Measurements from ENCODE around the gene TUT7. TPM values are rescaled to one million over a fixed set of nuclear protein-coding genes. Genes with fewer than 3 reads are reported as not detected.

The TUT7 gene
- total RNA-seq, 4 donors from 2014 or later, result 15.4 to 89.1 (median 38.6) TPM

DNA sequence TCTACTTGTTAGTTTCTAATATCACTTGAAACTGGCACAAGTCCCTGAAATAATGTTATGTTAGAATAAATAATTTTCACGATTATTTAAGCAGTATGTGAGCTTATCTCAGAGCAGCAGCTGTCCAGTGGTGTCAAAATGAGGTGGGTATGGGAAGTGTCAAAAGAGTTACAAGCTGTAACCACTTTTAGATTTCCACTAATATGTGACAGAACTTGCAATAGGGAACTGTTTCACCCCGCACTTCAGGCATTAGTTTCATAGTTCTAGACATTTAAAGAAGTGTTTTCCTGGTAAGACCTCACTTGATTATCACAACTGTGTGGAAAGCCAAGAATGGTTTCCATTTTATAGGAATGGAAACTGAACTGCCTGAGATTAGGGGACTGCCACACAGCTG lies 68.9 kb downstream of the TUT7 start:
- intact Hi-C loops (cut with DNase I; ENCODE audit: low total_unique reads) (no loop called here), in situ Hi-C loops (cut with MboI; ENCODE audit: low sequenced_read_pairs in 4 of 4) (loop anchor here in 1 of 4 donors (25.0 kb wide), 1 partner anchor 348 kb away; the partner anchor contains the start of gene NAA35)
- Histone ChIP-seq H3K27me3 (no peaks in the 10 kb centered on the region), H3K36me3 (peaks cover 0 to 19% of the 10 kb centered on the region in 2 donors), H3K9me3 (no peaks in the 10 kb centered on the region), H3K4me1 (peaks cover 17 to 19% of the 10 kb centered on the region in 2 donors), H3K4me3 (no peak overlapping the region), H3K27ac (no peak overlapping the region)
- DNase-seq (no peak), ATAC-seq (no peak)
- TF ChIP-seq, protein P1, sequence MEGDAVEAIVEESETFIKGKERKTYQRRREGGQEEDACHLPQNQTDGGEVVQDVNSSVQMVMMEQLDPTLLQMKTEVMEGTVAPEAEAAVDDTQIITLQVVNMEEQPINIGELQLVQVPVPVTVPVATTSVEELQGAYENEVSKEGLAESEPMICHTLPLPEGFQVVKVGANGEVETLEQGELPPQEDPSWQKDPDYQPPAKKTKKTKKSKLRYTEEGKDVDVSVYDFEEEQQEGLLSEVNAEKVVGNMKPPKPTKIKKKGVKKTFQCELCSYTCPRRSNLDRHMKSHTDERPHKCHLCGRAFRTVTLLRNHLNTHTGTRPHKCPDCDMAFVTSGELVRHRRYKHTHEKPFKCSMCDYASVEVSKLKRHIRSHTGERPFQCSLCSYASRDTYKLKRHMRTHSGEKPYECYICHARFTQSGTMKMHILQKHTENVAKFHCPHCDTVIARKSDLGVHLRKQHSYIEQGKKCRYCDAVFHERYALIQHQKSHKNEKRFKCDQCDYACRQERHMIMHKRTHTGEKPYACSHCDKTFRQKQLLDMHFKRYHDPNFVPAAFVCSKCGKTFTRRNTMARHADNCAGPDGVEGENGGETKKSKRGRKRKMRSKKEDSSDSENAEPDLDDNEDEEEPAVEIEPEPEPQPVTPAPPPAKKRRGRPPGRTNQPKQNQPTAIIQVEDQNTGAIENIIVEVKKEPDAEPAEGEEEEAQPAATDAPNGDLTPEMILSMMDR (IDR thresholded peaks at IDR 0.05 in 4 of 5, conservative IDR thresholded peaks at IDR 0.05 in 1 of 5), result no peak
- no peak for TF ChIP-seq POLR2A (IDR thresholded peaks at IDR 0.05)

DNA sequence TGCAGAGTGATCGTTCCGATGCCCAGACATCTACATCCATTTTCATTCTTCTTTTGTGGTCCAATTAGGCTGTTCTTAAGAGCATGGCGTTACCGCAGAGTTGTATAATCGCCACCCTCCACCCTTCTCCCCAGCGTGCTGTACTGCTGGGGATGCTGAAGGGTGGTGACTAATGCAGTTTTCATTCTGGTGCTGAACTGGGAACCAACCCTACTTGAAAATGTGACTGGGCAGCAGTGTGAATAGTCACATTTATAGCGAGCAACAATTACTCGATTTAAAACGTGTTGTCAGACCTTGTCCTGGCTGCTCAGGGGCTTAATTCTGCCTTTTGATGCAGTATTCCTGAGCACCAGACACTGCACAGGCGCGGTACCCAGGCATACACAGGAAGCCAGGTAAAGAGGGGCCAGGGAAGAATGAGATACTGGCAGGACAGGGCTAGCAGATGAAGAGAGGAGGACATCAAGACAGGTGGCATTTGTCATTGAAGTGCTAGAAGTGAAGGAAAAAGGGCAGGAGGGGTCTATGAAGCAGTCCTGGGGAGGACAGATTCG lies 71.2 kb downstream of the TUT7 start:
- in situ Hi-C loops (cut with MboI; ENCODE audit: low sequenced_read_pairs in 4 of 4) (loop anchor here in 1 of 4 donors (25.0 kb wide), 1 partner anchor 346 kb away; the partner anchor contains the start of gene NAA35), intact Hi-C loops (cut with DNase I; ENCODE audit: low total_unique reads) (loop anchor here (1.0 kb wide), 2 partner anchors 71 to 342 kb away; partner anchors contain the start of genes NAA35 and TUT7)
- peaks cover 0 to 12% of the 10 kb centered on the region in 2 donors for H3K36me3 ChIP-seq
- peaks cover 34 to 37% of the 10 kb centered on the region in 2 donors for H3K4me1 ChIP-seq
- peak overlapping the region; percentile 87 to 98 (median 94) for H3K4me3 ChIP-seq
- H3K27ac ChIP-seq, result peak overlapping the region; percentile 95 to 99 (median 97)
- peak; percentile 36 to 43 for ATAC-seq
- DNase-seq, result peak in 1 of 2 donors; percentile 20
- H3K9me3 ChIP-seq, result no peaks in the 10 kb centered on the region
- TF ChIP-seq POLR2A (IDR thresholded peaks at IDR 0.05), result no peak
- TF ChIP-seq, protein P1 (IDR thresholded peaks at IDR 0.05 in 4 of 5, conservative IDR thresholded peaks at IDR 0.05 in 1 of 5), result no peak
- H3K27me3 ChIP-seq, result no peaks in the 10 kb centered on the region

DNA sequence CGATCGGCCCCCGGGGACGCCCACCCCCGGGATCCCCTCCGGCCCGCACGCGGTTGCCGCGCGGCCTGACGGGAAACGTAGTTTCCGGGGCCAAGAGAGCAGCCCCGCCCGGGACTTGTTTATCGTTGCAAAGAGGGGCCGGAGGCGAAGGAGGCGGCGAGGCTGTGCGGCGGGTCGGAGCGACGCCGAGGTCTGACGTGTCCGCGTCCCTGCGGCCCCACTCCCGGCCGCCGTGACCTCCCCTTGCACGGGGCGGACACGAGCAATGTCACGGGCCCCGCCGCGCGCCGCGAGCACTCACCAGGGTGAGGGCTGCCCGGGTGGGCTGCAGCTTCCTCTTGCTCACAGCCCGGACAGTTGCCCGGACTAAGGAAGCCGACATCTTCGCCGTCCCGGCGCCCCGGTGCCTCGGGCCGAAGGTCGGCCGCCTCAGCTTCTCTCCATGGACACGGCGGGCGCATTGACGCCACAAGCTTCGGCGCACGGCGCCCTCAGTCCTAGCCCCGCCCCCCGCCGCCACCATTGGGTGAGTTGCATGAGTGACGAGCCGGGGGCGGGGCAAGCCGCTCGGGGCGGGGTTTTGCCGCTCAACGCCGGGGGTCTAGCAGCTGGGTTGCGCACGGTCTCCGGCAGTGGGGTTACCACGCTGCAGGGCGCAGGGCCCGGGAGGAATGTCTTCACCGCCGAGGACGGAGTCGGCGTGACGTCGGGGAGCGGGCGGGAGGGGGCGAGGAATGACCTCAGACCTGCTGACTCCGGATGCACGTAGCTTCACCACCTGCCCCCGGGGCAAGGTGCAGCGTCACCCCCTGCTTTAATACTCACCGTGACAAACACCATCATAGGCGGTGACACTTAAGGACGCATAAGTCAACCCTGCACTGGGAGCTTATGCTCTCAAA lies 71.9 kb downstream of the TUT7 start, which contains the start of gene ISCA1:
Gene ISCA1, minus strand, starts transcription at position 462 of the 902 bp plus-strand sequence. Its CDS starts 80 bp downstream, at position 382.
- Histone ChIP-seq H3K36me3 (peaks cover 0 to 5% of the 10 kb centered on the region in 2 donors), H3K9me3 (no peaks in the 10 kb centered on the region), H3K27ac (peak within 1 kb of the TSS; percentile 95 to 99 (median 97)), H3K27me3 (no peaks in the 10 kb centered on the region), H3K4me3 (peak within 1 kb of the TSS; percentile 87 to 98 (median 94)), H3K4me1 (peaks cover 38 to 44% of the 10 kb centered on the region in 2 donors)
- peak; percentile 93 to 96 for DNase-seq
- TF ChIP-seq, protein P1 (IDR thresholded peaks at IDR 0.05 in 4 of 5, conservative IDR thresholded peaks at IDR 0.05 in 1 of 5), result peak in 1 of 5 experiments; percentile 11
- peak; percentile 84 to 94 for TF ChIP-seq POLR2A (IDR thresholded peaks at IDR 0.05)
- peak; percentile 88 to 89 for ATAC-seq
- in situ Hi-C loops (cut with MboI; ENCODE audit: low sequenced_read_pairs in 4 of 4), result loop anchor here in 1 of 4 donors (25.0 kb wide), 1 partner anchor 345 kb away; the partner anchor contains the start of gene NAA35
- intact Hi-C loops (cut with DNase I; ENCODE audit: low total_unique reads), result loop anchor here (1.0 kb wide), 2 partner anchors 72 to 341 kb away; partner anchors contain the start of genes NAA35 and TUT7

DNA sequence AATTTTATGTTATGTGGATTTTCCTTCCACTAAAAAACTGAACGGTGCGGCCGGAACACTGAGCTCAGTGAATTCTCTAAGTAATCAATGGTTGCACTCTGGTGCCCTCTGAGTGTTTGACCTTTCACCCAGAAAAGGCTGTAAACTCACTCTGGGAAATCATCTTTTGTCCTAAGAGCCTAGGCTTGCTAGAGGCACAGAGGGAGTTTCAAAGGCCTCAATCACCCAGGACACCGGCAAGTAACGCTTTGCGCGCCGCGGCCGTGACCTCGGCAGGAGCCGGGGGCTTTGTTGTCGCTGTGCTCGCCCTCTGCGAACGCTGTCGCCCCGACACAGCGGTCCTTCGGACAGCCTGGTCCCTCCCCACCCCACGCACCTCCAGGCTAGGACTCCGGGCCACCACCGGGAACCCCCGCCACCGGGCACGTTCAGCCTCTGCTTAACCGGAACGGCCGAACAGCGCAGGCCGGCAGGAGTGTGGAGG lies 72.6 kb downstream of the TUT7 start:
- Histone ChIP-seq H3K9me3 (no peaks in the 10 kb centered on the region), H3K4me1 (peaks cover 45 to 51% of the 10 kb centered on the region in 2 donors), H3K27ac (peak overlapping the region; percentile 95 to 99 (median 97)), H3K27me3 (no peaks in the 10 kb centered on the region), H3K36me3 (no peaks in the 10 kb centered on the region), H3K4me3 (peak overlapping the region; percentile 87 to 98 (median 94))
- intact Hi-C loops (cut with DNase I; ENCODE audit: low total_unique reads), result loop anchor here (1.0 kb wide), 2 partner anchors 73 to 340 kb away; partner anchors contain the start of genes NAA35 and TUT7
- in situ Hi-C loops (cut with MboI; ENCODE audit: low sequenced_read_pairs in 4 of 4), result loop anchor here in 1 of 4 donors (25.0 kb wide), 1 partner anchor 344 kb away; the partner anchor contains the start of gene NAA35
- DNase-seq (no peak), ATAC-seq (peak; percentile 32 to 39)
- TF ChIP-seq, protein P1 (IDR thresholded peaks at IDR 0.05 in 4 of 5, conservative IDR thresholded peaks at IDR 0.05 in 1 of 5), result peak in 1 of 5 experiments; percentile 6
- no peak for TF ChIP-seq POLR2A (IDR thresholded peaks at IDR 0.05)
